Measurements from ENCODE around the gene CACNA2D3. TPM values are rescaled to one million over a fixed set of nuclear protein-coding genes. Genes with fewer than 3 reads are reported as not detected.
"Not testable (repeated sequence)": the region's sequence is repeated elsewhere in the genome, so short reads cannot be mapped to it uniquely, and the experiment has no call there.

CACNA2D3 gene
- total RNA-seq, 2 donors from 2014 or later: not detected

GRCh38 chr3:54432975-54433374 is 310.6 kb downstream of the CACNA2D3 start:
- Mint-ChIP-seq H3K4me1 (no peaks in the 10 kb centered on the region), H3K9me3 (no peaks in the 10 kb centered on the region), H3K27me3 (no peaks in the 10 kb centered on the region), H3K27ac (no peak overlapping the region), H3K36me3 (ENCODE audit: low read depth) (no peaks in the 10 kb centered on the region), H3K4me3 (no peak overlapping the region)
- ATAC-seq (replicated peaks): no peak

- Mint-ChIP-seq H3K27me3 (no peaks in the 10 kb centered on the region), H3K36me3 (ENCODE audit: low read depth) (no peaks in the 10 kb centered on the region), H3K4me3 (no peak overlapping the region), H3K4me1 (no peaks in the 10 kb centered on the region), H3K27ac (no peak overlapping the region), H3K9me3 (no peaks in the 10 kb centered on the region)
- no peak for ATAC-seq (replicated peaks)
These were observed 311.5 kb downstream of the CACNA2D3 start for GRCh38 chr3:54433846-54434245.

DNA sequence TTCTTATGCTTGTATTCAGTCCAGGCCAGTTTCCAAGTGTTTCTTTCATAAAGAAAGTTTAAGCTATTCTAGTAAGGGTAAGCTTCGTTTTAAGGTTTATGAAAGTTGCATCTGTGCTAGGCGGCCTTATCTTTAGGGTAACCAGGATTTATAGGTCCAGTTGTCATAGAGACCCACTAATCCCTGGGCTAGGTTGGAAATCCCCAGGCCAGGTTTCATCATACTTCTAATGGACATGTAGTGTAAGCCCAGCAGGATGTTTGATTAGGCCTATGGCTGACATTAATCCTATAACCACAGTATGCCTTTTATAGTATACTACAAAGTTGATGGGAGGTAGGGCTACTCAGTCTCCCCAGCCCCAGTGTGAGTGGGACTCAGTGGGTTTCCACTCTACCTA is 312.4 kb downstream of the CACNA2D3 start:
- H3K4me1 Mint-ChIP-seq: no peaks in the 10 kb centered on the region
- no peak overlapping the region for H3K4me3 Mint-ChIP-seq
- no peaks in the 10 kb centered on the region for H3K9me3 Mint-ChIP-seq
- H3K27me3 Mint-ChIP-seq: no peaks in the 10 kb centered on the region
- H3K27ac Mint-ChIP-seq: no peak overlapping the region
- H3K36me3 Mint-ChIP-seq (ENCODE audit: low read depth): no peaks in the 10 kb centered on the region
- no peak for ATAC-seq (replicated peaks)

- no peak for ATAC-seq (replicated peaks)
- no peaks in the 10 kb centered on the region for H3K4me1 Mint-ChIP-seq
- no peak overlapping the region for H3K27ac Mint-ChIP-seq
- no peaks in the 10 kb centered on the region for H3K27me3 Mint-ChIP-seq
- H3K36me3 Mint-ChIP-seq (ENCODE audit: low read depth): no peaks in the 10 kb centered on the region
- no peak overlapping the region for H3K4me3 Mint-ChIP-seq
- H3K9me3 Mint-ChIP-seq: no peaks in the 10 kb centered on the region
These were observed 314.9 kb downstream of the CACNA2D3 start for GRCh38 chr3:54437271-54437670.

- H3K9me3 Mint-ChIP-seq: no peaks in the 10 kb centered on the region
- H3K27ac Mint-ChIP-seq: no peak overlapping the region
- H3K27me3 Mint-ChIP-seq: peaks cover 6% of the 10 kb centered on the region
- no peak overlapping the region for H3K4me3 Mint-ChIP-seq
- ATAC-seq (replicated peaks): no peak
- H3K4me1 Mint-ChIP-seq: no peaks in the 10 kb centered on the region
- H3K36me3 Mint-ChIP-seq (ENCODE audit: low read depth): no peaks in the 10 kb centered on the region
These were observed 321.3 kb downstream of the CACNA2D3 start for GRCh38 chr3:54443561-54444161.

DNA sequence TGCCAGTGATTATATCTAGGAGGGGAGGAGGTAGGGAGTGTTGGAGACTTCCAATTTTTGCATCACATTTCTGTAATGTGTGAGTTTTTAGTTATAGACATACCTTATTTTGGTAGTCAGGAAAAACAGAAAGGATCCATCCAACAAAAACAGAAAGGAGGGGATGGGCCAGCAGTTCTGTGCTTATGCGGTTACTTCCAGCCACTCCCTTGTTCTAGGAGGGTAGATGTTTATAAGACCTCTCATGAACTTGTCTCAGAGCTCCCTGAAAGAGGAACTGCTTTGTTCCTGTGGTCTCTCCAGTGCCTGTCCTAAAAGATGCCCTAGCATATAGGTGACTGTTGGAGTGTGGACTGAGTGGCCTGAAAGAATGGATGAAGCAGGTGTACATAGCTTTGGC is 323.3 kb downstream of the CACNA2D3 start:
- ATAC-seq (replicated peaks): no peak
- H3K27me3 Mint-ChIP-seq: peaks cover 6% of the 10 kb centered on the region
- no peak overlapping the region for H3K4me3 Mint-ChIP-seq
- H3K4me1 Mint-ChIP-seq: no peaks in the 10 kb centered on the region
- no peaks in the 10 kb centered on the region for H3K36me3 Mint-ChIP-seq (ENCODE audit: low read depth)
- no peaks in the 10 kb centered on the region for H3K9me3 Mint-ChIP-seq
- no peak overlapping the region for H3K27ac Mint-ChIP-seq

DNA sequence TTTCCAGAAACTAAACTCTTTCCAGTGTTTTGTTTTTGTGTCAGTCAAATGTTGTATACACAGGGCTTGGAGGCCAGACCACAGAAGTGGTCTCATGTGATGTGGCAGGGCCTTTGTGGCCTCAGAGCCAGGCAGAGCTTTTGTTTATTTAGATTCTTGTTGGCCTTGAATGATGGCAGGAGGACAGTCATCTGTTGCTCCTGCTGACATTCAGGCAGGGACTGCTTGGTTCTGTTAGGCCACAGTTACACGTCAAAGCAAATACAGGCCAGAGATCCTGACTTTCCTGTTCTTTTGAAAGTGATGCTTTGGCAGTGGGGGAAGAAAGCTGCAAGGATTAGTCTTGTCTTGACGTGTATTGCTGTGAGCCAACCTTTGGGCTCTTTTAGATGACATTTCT is 325.1 kb downstream of the CACNA2D3 start:
- H3K36me3 Mint-ChIP-seq (ENCODE audit: low read depth): no peaks in the 10 kb centered on the region

DNA sequence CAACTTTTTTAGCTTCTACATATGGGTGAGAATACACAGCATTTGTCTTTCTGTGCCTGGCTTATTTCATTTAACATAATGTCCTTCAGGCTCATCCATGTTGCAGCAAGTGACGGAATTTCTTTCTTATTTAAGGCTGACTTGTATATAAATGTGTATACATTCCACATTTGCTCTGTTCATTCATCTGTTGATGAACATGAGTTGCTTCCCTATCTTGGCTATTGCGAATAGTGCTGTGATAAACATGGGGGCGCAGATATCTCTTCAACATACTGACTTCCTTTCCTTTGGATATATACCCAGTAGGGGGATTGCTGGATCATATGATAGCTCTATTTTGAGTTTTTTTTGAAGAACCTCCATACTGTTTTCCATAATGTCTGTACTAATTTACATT is 332.5 kb downstream of the CACNA2D3 start:
- Mint-ChIP-seq H3K36me3 (ENCODE audit: low read depth) (no peaks in the 10 kb centered on the region), H3K27me3 (no peaks in the 10 kb centered on the region), H3K9me3 (peaks cover 17% of the 10 kb centered on the region), H3K27ac (no peak overlapping the region), H3K4me3 (no peak overlapping the region), H3K4me1 (no peaks in the 10 kb centered on the region)
- ATAC-seq (replicated peaks): no peak

More for the DNA sequence above, 325.1 kb downstream of the CACNA2D3 start:
- H3K27me3 Mint-ChIP-seq: peaks cover 6% of the 10 kb centered on the region
- H3K27ac Mint-ChIP-seq: no peak overlapping the region
- ATAC-seq (replicated peaks): no peak
- H3K4me1 Mint-ChIP-seq: no peaks in the 10 kb centered on the region
- H3K4me3 Mint-ChIP-seq: no peak overlapping the region
- H3K9me3 Mint-ChIP-seq: peaks cover 9% of the 10 kb centered on the region

- no peaks in the 10 kb centered on the region for H3K27me3 Mint-ChIP-seq
- peaks cover 10% of the 10 kb centered on the region for H3K9me3 Mint-ChIP-seq
- no peak overlapping the region for H3K27ac Mint-ChIP-seq
- no peak for ATAC-seq (replicated peaks)
- H3K4me1 Mint-ChIP-seq: no peaks in the 10 kb centered on the region
- H3K4me3 Mint-ChIP-seq: no peak overlapping the region
- H3K36me3 Mint-ChIP-seq (ENCODE audit: low read depth): no peaks in the 10 kb centered on the region
These were observed 336.0 kb downstream of the CACNA2D3 start for GRCh38 chr3:54458357-54458756.

DNA sequence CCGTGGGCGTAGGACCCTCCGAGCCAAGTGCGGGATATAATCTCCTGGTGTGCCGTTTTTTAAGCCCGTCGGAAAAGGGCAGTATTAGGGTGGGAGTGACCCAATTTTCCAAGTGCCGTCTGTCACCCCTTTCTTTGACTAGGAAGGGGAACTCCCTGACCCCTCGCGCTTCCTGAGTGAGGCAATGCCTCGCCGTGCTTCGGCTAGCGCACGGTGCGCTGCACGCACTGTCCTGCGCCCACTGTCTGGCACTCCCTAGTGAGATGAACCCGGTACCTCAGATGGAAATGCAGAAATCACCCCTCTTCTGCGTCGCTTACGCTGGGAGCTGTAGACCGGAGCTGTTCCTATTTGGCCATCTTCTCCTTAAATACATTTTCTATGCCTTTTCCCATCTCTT is 342.2 kb downstream of the CACNA2D3 start:
- not testable (repeated sequence) for H3K36me3 Mint-ChIP-seq (ENCODE audit: low read depth); H3K27me3 Mint-ChIP-seq; H3K4me1 Mint-ChIP-seq; ATAC-seq (replicated peaks); H3K4me3 Mint-ChIP-seq; H3K27ac Mint-ChIP-seq; H3K9me3 Mint-ChIP-seq

- no peak for ATAC-seq (replicated peaks)
- H3K27me3 Mint-ChIP-seq: no peaks in the 10 kb centered on the region
- H3K36me3 Mint-ChIP-seq (ENCODE audit: low read depth): no peaks in the 10 kb centered on the region
- no peaks in the 10 kb centered on the region for H3K4me1 Mint-ChIP-seq
- H3K27ac Mint-ChIP-seq: no peak overlapping the region
- peaks cover 13% of the 10 kb centered on the region for H3K9me3 Mint-ChIP-seq
- H3K4me3 Mint-ChIP-seq: no peak overlapping the region
These were observed 354.5 kb downstream of the CACNA2D3 start for GRCh38 chr3:54476891-54477290.

DNA sequence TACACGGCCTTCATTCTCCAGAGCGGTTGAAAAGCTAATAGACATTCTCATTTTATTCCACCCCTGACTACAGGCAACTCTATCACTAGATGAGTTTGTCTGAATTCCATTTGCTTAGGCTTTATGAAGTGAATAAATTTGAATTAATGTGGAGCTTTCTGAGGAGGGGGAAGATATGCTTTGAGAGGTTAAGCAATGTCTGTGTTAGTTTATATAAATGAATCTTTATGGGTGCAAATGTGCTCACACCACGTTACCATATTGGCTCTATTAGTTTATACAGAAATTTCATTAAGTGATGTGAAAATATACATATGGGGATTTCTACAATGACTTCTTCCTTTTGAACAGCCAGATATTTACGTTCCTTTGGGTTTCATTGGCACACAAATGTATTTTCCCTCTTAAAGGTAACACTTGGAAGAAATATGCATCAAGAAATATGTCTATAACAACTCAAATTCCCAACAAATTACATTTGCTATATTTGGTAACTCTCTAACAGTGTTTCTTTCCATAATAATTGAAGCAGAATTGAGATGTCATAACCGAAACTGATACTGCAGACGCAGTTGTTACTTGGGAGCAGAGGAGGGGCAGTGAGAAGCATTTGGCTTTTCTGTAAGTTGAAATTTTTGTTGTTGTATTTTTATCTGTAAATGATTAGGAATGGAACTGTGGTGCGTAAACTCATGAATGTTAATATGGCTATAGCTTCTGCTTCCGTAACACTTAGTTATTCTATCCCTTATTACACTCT is 359.4 kb downstream of the CACNA2D3 start:
- H3K9me3 Mint-ChIP-seq: peaks cover 4% of the 10 kb centered on the region
- H3K36me3 Mint-ChIP-seq (ENCODE audit: low read depth): no peaks in the 10 kb centered on the region
- H3K27me3 Mint-ChIP-seq: no peaks in the 10 kb centered on the region
- no peak overlapping the region for H3K4me3 Mint-ChIP-seq
- no peak overlapping the region for H3K27ac Mint-ChIP-seq
- H3K4me1 Mint-ChIP-seq: no peaks in the 10 kb centered on the region
- no peak for ATAC-seq (replicated peaks)

GRCh38 chr3:54484334-54484733 is 362.0 kb downstream of the CACNA2D3 start:
- Mint-ChIP-seq H3K27me3 (peaks cover 3% of the 10 kb centered on the region), H3K36me3 (ENCODE audit: low read depth) (no peaks in the 10 kb centered on the region), H3K4me1 (no peaks in the 10 kb centered on the region), H3K27ac (no peak overlapping the region), H3K4me3 (no peak overlapping the region), H3K9me3 (peaks cover 4% of the 10 kb centered on the region)
- ATAC-seq (replicated peaks): no peak

GRCh38 chr3:54486317-54486716 is 364.0 kb downstream of the CACNA2D3 start:
- no peak overlapping the region for H3K4me3 Mint-ChIP-seq
- peaks cover 3% of the 10 kb centered on the region for H3K27me3 Mint-ChIP-seq
- H3K4me1 Mint-ChIP-seq: no peaks in the 10 kb centered on the region
- H3K27ac Mint-ChIP-seq: no peak overlapping the region
- H3K9me3 Mint-ChIP-seq: peaks cover 4% of the 10 kb centered on the region
- ATAC-seq (replicated peaks): no peak
- H3K36me3 Mint-ChIP-seq (ENCODE audit: low read depth): no peaks in the 10 kb centered on the region

DNA sequence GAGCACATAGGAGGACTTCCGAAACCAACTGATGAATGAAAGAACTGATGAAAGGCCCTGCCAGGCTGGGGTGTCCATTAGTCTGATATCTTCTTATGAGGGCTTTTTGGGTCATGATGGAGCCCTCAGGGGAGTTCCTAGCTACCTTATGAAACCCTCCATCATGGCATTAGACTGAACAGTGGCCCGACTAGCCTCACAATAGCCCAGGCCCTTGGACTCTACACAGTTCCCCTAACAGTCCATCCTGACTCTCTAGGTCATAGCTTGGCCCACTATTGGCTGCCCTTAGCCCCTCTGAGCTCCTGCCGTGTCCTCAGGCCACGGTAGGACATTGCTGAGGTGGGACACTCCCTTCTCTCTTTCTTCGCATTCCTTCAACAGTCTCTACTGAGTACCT is 365.9 kb downstream of the CACNA2D3 start:
- Mint-ChIP-seq H3K4me1 (no peaks in the 10 kb centered on the region), H3K27me3 (peaks cover 3% of the 10 kb centered on the region), H3K9me3 (peaks cover 4% of the 10 kb centered on the region), H3K36me3 (ENCODE audit: low read depth) (no peaks in the 10 kb centered on the region), H3K4me3 (no peak overlapping the region), H3K27ac (no peak overlapping the region)
- no peak for ATAC-seq (replicated peaks)

Measured in activated T-helper 17 cell treated with anti-CD3 and anti-CD28 coated beads, Interleukin-2, amount 50 U/mL, for 72 hours (primary cell).